RWPE2 (cell line): ENCODE results near the gene SH3PXD2B.

Experiments used
- ATAC-seq: fragments of 200-7000 bp; cut with Tn5 transposase; 3 replicates; pipeline ENCODE4 v1.9.1; 2021; ENCODE audit warnings: low read depth
- DNase-seq: peaks from one replicate; pipeline ENCODE4 v3.0.0-alpha.2; 2020; ENCODE audit warnings: low spot score
- H3K27ac ChIP-seq: fragments of 450-650 bp; 2 replicates; pipeline ENCODE4 v1.5.1; 2017; ENCODE audit warnings: mild to moderate bottlenecking; ENCODE audit not compliant: poor library complexity, severe bottlenecking
- H3K27me3 ChIP-seq: fragments of 250-450 bp; sonication (Bioruptor Pico); 2 replicates; pipeline ENCODE4 v1.5.1; 2021; ENCODE audit warnings: mild to moderate bottlenecking, moderate library complexity; ENCODE audit not compliant: insufficient read depth, poor library complexity, severe bottlenecking
- H3K36me3 ChIP-seq: fragments of 250-450 bp; sonication (Bioruptor Pico); 2 replicates; pipeline ENCODE4 v1.5.1; 2020; ENCODE audit warnings: low read depth, mild to moderate bottlenecking, moderate library complexity
- H3K4me1 ChIP-seq: fragments of 250-450 bp; sonication (Bioruptor Pico); 2 replicates; pipeline ENCODE4 v1.5.1; 2021; ENCODE audit warnings: mild to moderate bottlenecking, moderate library complexity; ENCODE audit not compliant: insufficient read depth, poor library complexity, severe bottlenecking
- H3K4me3 ChIP-seq: fragments of 250-450 bp; sonication (Bioruptor Pico); 2 replicates; pipeline ENCODE4 v1.5.1; 2021; ENCODE audit warnings: mild to moderate bottlenecking, moderate library complexity; ENCODE audit not compliant: severe bottlenecking
- H3K9me3 ChIP-seq: fragments of 250-450 bp; sonication (Bioruptor Pico); 2 replicates; pipeline ENCODE4 v1.5.1; 2021; ENCODE audit warnings: mild to moderate bottlenecking, moderate library complexity; ENCODE audit not compliant: severe bottlenecking
- CTCF ChIP-seq: fragments of 450-650 bp; IDR thresholded peaks from one replicate; pipeline ENCODE4 v1.5.1; 2017; ENCODE audit warnings: mild to moderate bottlenecking, moderate library complexity; ENCODE audit not compliant: poor library complexity, severe bottlenecking

The SH3PXD2B gene

GRCh38 chr5:172276214-172276613 is 178.1 kb downstream of the SH3PXD2B start:
- H3K27ac ChIP-seq, result peak overlapping the region; percentile 52
- no peaks in the 10 kb centered on the region for H3K9me3 ChIP-seq
- ATAC-seq (peak; percentile 64), DNase-seq (no peak)
- H3K4me1 ChIP-seq, result peaks cover 24% of the 10 kb centered on the region
- H3K27me3 ChIP-seq, result no peaks in the 10 kb centered on the region
- peaks cover 6% of the 10 kb centered on the region; the same call in 1 of the 2 replicates for H3K36me3 ChIP-seq
- no peak overlapping the region for H3K4me3 ChIP-seq
- TF ChIP-seq CTCF, result no peak
